Putamen (tissue), 1 donor: ENCODE results near the gene TMEM126A.

Source experiments
- DNase-seq: peaks from one replicate; pipeline ENCODE4 v3.0.0-alpha.2; 2016; ENCODE audit warnings: low spot score

Gene TMEM126A

DNA sequence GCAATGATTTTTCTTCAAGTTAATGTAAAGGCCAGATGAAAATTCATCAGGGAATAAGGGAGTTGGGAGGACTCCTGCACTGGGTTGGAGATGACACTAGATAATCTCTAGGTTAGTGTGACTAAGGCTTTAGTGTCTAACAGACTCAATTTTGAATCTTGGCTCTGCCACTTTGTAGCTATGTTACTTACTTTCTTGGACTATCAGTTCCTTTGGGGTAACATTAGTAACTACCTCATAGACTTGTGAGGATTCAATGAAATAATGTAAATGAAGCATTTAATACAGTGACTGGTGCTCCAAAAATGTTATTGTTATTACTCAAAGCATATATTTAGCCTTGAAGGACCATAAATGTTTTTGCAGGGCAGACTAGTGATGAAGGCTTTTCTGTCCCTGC, 47.8 kb downstream of the TMEM126A start:
- no peak for DNase-seq

DNA sequence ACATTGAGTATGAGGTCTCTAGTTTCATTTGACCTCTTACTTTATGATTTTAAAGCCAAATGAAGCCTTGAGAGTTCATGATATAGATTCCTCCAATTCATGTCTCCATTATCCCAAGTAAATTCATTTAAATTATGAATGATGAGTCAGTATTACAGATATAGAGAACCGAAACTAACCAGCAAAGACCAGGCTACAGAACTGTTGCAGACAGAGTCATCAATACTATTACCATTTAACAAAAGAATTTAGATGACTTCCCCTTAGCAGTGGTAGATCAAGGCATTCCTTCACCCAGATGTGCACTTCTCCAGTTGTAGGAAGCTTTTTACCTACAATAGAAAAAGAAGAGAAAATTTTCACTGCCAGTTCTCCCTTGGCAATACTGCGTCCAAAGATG, 50.0 kb downstream of the TMEM126A start:
- no peak for DNase-seq

DNA sequence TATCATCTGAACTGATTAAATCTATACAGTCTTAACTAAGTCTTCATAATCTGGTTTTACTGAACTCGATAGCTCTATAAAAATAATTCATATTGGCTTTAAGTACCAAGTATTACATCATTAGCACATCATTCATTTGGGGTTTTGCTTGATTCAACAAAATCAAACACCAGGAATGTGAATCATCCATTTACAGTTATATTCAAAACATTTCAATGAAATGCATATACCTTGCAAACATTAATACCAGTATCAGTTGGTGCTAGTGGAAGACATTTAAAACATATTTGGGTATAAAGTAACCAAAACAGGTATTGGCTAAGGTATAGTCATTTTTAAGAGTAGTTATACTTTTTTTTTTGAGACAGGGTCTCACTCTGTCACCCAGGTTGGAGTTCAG, 50.4 kb downstream of the TMEM126A start:
- DNase-seq: no peak

DNA sequence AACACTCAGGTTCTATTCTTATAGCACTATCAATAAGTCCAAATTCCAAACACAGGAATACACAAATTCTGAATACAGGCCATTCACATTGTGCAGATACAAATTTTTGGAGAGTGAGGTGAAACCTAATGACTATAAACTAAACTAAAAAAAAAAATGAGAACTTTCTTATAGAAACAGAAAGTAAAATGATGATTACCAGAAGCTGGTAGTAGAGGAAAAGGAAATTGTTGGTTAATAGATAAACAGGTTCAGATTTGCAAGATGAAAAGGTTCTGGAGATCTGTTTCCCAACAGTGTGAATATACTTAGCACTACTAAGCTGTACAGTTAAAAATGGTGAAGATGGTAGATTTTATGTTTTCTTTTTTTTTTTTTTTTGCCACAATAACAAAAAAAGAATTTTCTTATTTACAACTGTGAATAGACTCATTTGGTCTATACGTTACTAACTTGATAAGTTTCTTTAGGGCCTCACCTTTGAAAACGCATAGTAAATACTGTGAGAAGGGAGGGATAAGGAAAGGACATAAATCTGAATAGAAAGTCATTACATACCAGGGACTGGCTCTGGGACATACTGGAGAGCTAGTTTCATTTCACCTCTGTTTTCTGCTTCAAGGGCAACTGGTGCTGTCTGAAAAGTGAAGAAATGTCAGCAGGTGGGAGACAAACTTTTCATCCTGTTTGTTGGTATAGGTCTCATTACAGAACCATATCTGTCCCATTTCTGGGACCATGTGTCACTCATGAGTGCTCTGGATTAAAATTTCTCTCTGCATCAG, 52.4 kb downstream of the TMEM126A start:
- DNase-seq: no peak

DNA sequence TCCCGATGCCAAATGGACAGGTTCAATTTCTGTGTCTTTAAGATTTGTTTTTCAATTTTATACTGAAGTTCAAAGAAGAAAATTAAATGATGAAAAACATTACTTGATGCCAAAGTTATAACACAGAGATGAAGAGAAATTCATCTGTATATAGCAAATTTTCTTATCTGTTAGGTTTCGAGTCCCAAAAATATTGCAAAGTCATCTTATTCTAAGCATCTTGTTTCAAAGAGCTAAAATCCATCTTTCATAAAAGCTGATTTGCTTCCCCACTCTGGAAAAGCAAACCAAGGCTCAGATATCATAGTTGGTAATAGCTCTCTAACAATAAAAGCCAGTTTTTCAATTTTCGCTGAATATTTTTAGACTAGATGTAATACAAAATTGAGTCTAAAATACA, 57.2 kb downstream of the TMEM126A start:
- DNase-seq: no peak

DNA sequence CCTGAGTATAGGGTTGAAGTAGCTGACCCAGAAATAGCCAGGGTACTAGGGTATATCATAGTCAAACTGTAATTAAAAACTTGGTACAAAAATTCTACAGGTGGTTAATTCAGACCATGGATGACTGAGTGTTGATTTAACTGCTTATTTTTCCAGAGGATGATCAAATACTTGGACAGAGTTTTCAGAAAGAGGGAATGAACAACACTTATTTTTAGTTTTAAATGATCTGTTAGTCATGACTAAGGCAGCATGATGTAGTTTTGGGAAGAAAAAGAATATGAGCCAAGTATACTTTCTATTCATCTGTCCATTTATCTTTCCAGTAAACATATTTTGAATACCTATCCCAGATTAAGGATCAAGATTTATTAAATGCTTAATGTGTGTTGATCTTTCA, 58.0 kb downstream of the TMEM126A start:
- DNase-seq: no peak
